Type B pancreatic cell (in vitro differentiated cells): ENCODE data around the gene JMJD7. TPM values are rescaled to one million over a fixed set of nuclear protein-coding genes. Genes with fewer than 3 reads are reported as not detected.

Experiments used
- DNase-seq: peaks from one replicate; pipeline ENCODE4 v3.0.0; 2021; ENCODE audit warnings: mixed read lengths; ENCODE audit not compliant: unreplicated experiment; ENCODE audit errors: extremely low spot score
- H3K27ac Mint-ChIP-seq: 2 replicates; pipeline ENCODE4 v1.8.0; 2021; ENCODE audit warnings: mild to moderate bottlenecking, mixed read lengths
- H3K27me3 Mint-ChIP-seq: 2 replicates; pipeline ENCODE4 v1.8.0; 2021; ENCODE audit warnings: mixed read lengths
- H3K36me3 Mint-ChIP-seq: 2 replicates; pipeline ENCODE4 v1.8.0; 2021; ENCODE audit warnings: mixed read lengths
- H3K4me1 Mint-ChIP-seq: one replicate; pipeline ENCODE4 v1.8.0; 2021; ENCODE audit warnings: mixed read lengths; ENCODE audit not compliant: unreplicated experiment
- H3K4me3 Mint-ChIP-seq: 2 replicates; pipeline ENCODE4 v1.8.0; 2021; ENCODE audit warnings: mild to moderate bottlenecking, mixed read lengths
- H3K9me3 Mint-ChIP-seq: 2 replicates; pipeline ENCODE4 v1.8.0; 2021; ENCODE audit warnings: mixed read lengths
- CTCF ChIP-seq: fragments of 200-600 bp; sonication (generic); conservative IDR thresholded peaks from 2 replicates; pipeline ENCODE4 v1.5.0; 2021; ENCODE audit warnings: antibody characterized with exemption, mild to moderate bottlenecking
- total RNA-seq: library from RNA; stranded (reverse); gene quantifications from 2 replicates; pipeline ENCODE4 v1.2.1, GENCODE V29; 2021; ENCODE audit warnings: low replicate concordance

The JMJD7 gene
- total RNA-seq, 1 donor from 2014 or later, result 29.0 TPM

GRCh38 chr15:41848631-41849030, 20.7 kb downstream of the JMJD7 start:
- no peak overlapping the region for H3K4me3 Mint-ChIP-seq
- TF ChIP-seq CTCF, result no peak
- no peaks in the 10 kb centered on the region for H3K27me3 Mint-ChIP-seq
- no peak overlapping the region for H3K27ac Mint-ChIP-seq
- H3K9me3 Mint-ChIP-seq, result no peaks in the 10 kb centered on the region
- no peak for DNase-seq
- H3K36me3 Mint-ChIP-seq, result peaks cover 5% of the 10 kb centered on the region
- no peaks in the 10 kb centered on the region for H3K4me1 Mint-ChIP-seq

GRCh38 chr15:41849204-41849603, 21.3 kb downstream of the JMJD7 start:
- Mint-ChIP-seq H3K27ac (no peak overlapping the region), H3K9me3 (no peaks in the 10 kb centered on the region), H3K4me3 (no peak overlapping the region), H3K36me3 (peaks cover 5% of the 10 kb centered on the region), H3K27me3 (no peaks in the 10 kb centered on the region), H3K4me1 (no peaks in the 10 kb centered on the region)
- DNase-seq, result no peak
- TF ChIP-seq CTCF, result no peak

GRCh38 chr15:41849861-41850260, 22.0 kb downstream of the JMJD7 start:
- TF ChIP-seq CTCF, result no peak
- Mint-ChIP-seq H3K4me1 (no peaks in the 10 kb centered on the region), H3K36me3 (peaks cover 5% of the 10 kb centered on the region), H3K9me3 (no peaks in the 10 kb centered on the region), H3K27me3 (no peaks in the 10 kb centered on the region), H3K27ac (no peak overlapping the region), H3K4me3 (no peak overlapping the region)
- DNase-seq, result no peak

GRCh38 chr15:41850482-41851166, 22.7 kb downstream of the JMJD7 start:
- no peak overlapping the region for H3K27ac Mint-ChIP-seq
- H3K27me3 Mint-ChIP-seq, result no peaks in the 10 kb centered on the region
- peaks cover 5% of the 10 kb centered on the region for H3K36me3 Mint-ChIP-seq
- DNase-seq, result no peak
- H3K4me1 Mint-ChIP-seq, result peaks cover 3% of the 10 kb centered on the region
- H3K4me3 Mint-ChIP-seq, result no peak overlapping the region
- H3K9me3 Mint-ChIP-seq, result no peaks in the 10 kb centered on the region
- TF ChIP-seq CTCF, result no peak

- H3K4me1 Mint-ChIP-seq, result peaks cover 4% of the 10 kb centered on the region
- no peak for DNase-seq
- no peak for TF ChIP-seq CTCF
These were observed 23.3 kb downstream of the JMJD7 start for GRCh38 chr15:41851167-41851523.

More at GRCh38 chr15:41851167-41851523, 23.3 kb downstream of the JMJD7 start:
- H3K36me3 Mint-ChIP-seq, result peaks cover 5% of the 10 kb centered on the region
- no peaks in the 10 kb centered on the region for H3K27me3 Mint-ChIP-seq
- H3K4me3 Mint-ChIP-seq, result no peak overlapping the region
- H3K27ac Mint-ChIP-seq, result no peak overlapping the region
- H3K9me3 Mint-ChIP-seq, result no peaks in the 10 kb centered on the region
